ENCODE data around the gene WWTR1.

DNA sequence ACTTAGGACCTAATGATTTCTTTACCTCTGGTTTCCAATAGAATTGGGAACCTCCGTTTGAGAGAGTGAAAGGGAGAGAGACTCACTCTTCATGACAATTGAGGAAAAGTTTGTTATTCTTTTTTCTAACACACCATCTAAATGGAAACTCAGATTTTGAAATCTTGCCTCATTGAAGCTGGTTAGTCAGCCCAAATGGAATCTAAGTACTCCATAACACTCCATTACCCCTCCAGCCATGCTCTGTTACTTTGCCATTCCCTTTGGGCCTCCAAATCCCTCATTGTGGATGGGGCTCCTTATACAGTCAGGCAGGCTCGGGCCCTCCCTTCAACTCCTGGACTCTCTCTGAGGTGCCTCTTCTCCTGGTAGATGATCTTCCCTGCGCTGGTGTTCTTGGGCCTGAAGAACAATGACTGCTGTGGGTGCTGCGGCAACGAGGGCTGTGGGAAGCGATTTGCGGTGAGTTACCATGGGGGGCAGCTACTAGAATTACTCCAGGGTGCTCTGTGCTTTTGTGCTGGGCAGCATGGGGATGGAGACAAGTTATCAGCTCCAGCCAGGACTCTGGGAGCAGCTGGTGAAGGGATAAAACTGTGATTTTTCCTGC is 182.3 kb downstream of the WWTR1 start:
- TF ChIP-seq POLR2A (IDR thresholded peaks at IDR 0.05; ENCODE audit: low read depth, low read length) (no peak), POLR2AphosphoS5 (IDR thresholded peaks at IDR 0.05; ENCODE audit: low read depth, low read length) (no peak), SPI1 (IDR thresholded peaks at IDR 0.05; ENCODE audit: low read depth, low read length) (no peak)

Data from GM12891 (cell line).